HepG2 (cell line): ENCODE data around the gene RMI2. TPM values are rescaled to one million over a fixed set of nuclear protein-coding genes. Genes with fewer than 3 reads are reported as not detected.

Source experiments
- CBFB ChIP-seq: sonication (generic); formaldehyde crosslinking; IDR thresholded peaks from 2 replicates; pipeline ENCODE4 v1.4.0; 2020; ENCODE audit warnings: missing genetic modification reagents
- CBX2 ChIP-seq, 2 experiments: fragments of 200-600 bp in 1 of 2; sonication (generic); formaldehyde crosslinking in 1 of 2; IDR thresholded peaks; 2 replicates each; pipeline versions ENCODE4 v1.7.0 to v1.8.1; 2018 to 2022; ENCODE audit warnings: low read depth in 2 of 2, low read length in 1 of 2, mild to moderate bottlenecking in 1 of 2, missing genetic modification reagents in 1 of 2
- DMAP1 ChIP-seq: IDR thresholded peaks from 2 replicates; pipeline ENCODE4 v1.6.1; 2016
- DNMT1 ChIP-seq: sonication (generic); formaldehyde crosslinking; IDR thresholded peaks from 2 replicates; pipeline ENCODE4 v1.5.1; 2020; ENCODE audit warnings: mild to moderate bottlenecking, missing genetic modification reagents
- GABPB1 ChIP-seq: IDR thresholded peaks from 2 replicates; pipeline ENCODE4 v1.6.1; 2016; ENCODE audit warnings: mild to moderate bottlenecking, missing genetic modification reagents, moderate library complexity, missing compliant biosample characterization
- HNRNPL ChIP-seq: fragments of 200-400 bp; formaldehyde crosslinking; IDR thresholded peaks from 2 replicates; pipeline ENCODE4 v1.6.1; 2017; ENCODE audit warnings: mild to moderate bottlenecking, low read depth, low read length
- JARID2 ChIP-seq: sonication (generic); formaldehyde crosslinking; IDR thresholded peaks from 2 replicates; pipeline ENCODE4 v1.8.1; 2023; ENCODE audit warnings: missing genetic modification reagents, inconsistent platforms; ENCODE audit not compliant: insufficient replicate concordance
- MYC ChIP-seq: sonication (generic); formaldehyde crosslinking; IDR thresholded peaks from 2 replicates; pipeline ENCODE4 v1.9.0; 2021; ENCODE audit warnings: missing genetic modification reagents, borderline replicate concordance
- SAFB2 ChIP-seq: sonication (generic); formaldehyde crosslinking; IDR thresholded peaks from 2 replicates; pipeline ENCODE4 v1.5.1; 2020; ENCODE audit warnings: missing genetic modification reagents, low read depth, mild to moderate bottlenecking, borderline replicate concordance
- SALL2 ChIP-seq: sonication (generic); formaldehyde crosslinking; IDR thresholded peaks from 2 replicates; pipeline ENCODE4 v1.8.1; 2023; ENCODE audit warnings: mild to moderate bottlenecking, missing genetic modification reagents, inconsistent platforms
- SNRNP70 ChIP-seq: fragments of 200-400 bp; formaldehyde crosslinking; IDR thresholded peaks from 2 replicates; pipeline ENCODE4 v1.6.1; 2017; ENCODE audit warnings: mild to moderate bottlenecking, low read depth, low read length, moderate library complexity
- WIZ ChIP-seq: sonication (generic); formaldehyde crosslinking; IDR thresholded peaks from 2 replicates; pipeline ENCODE4 v1.5.1; 2020; ENCODE audit warnings: mild to moderate bottlenecking, missing genetic modification reagents
- ZBTB7B ChIP-seq: sonication (generic); formaldehyde crosslinking; IDR thresholded peaks from 2 replicates; pipeline ENCODE4 v1.4.0; 2020; ENCODE audit warnings: missing genetic modification reagents
- ZIK1 ChIP-seq: sonication (generic); formaldehyde crosslinking; IDR thresholded peaks from 2 replicates; pipeline ENCODE4 v1.5.0; 2020; ENCODE audit warnings: mild to moderate bottlenecking, low read depth, missing genetic modification reagents, borderline replicate concordance
- ZNF343 ChIP-seq: sonication (generic); formaldehyde crosslinking; IDR thresholded peaks from 2 replicates; pipeline ENCODE4 v1.4.0; 2020; ENCODE audit warnings: mild to moderate bottlenecking, missing genetic modification reagents
- ZNF383 ChIP-seq: sonication (generic); formaldehyde crosslinking; IDR thresholded peaks from 2 replicates; pipeline ENCODE4 v1.4.0; 2020; ENCODE audit warnings: missing genetic modification reagents, mild to moderate bottlenecking, borderline replicate concordance
- ZNF552 ChIP-seq: sonication (generic); formaldehyde crosslinking; IDR thresholded peaks from 2 replicates; pipeline ENCODE4 v1.9.0; 2022; ENCODE audit warnings: missing genetic modification reagents, mild to moderate bottlenecking, borderline replicate concordance
- ZNF674 ChIP-seq: sonication (generic); formaldehyde crosslinking; IDR thresholded peaks from 2 replicates; pipeline ENCODE4 v1.5.0; 2020; ENCODE audit warnings: low read depth, mild to moderate bottlenecking, missing genetic modification reagents
- ZNF782 ChIP-seq: sonication (generic); formaldehyde crosslinking; IDR thresholded peaks from 2 replicates; pipeline ENCODE4 v1.4.0; 2020; ENCODE audit warnings: missing genetic modification reagents, mild to moderate bottlenecking, borderline replicate concordance
- ZNF788 ChIP-seq: sonication (generic); formaldehyde crosslinking; IDR thresholded peaks from 2 replicates; pipeline ENCODE4 v1.5.0; 2020; ENCODE audit warnings: mild to moderate bottlenecking, missing genetic modification reagents, borderline replicate concordance
- ZNF83 ChIP-seq: sonication (generic); formaldehyde crosslinking; IDR thresholded peaks from 2 replicates; pipeline ENCODE4 v1.4.0; 2020; ENCODE audit warnings: missing genetic modification reagents, mild to moderate bottlenecking, borderline replicate concordance
- polyA plus RNA-seq, 8 experiments: library from polyadenylated mRNA; depleted of rRNA in 3 of 8; stranded (reverse) in 7 of 8; unstranded in 1 of 8; fragments of >200 nt; fragmentation: Illumina TruSeq in 4 of 8; extraction: Trizol in 4 of 8; gene quantifications; 2 replicates each; pipeline versions ENCODE4 v1.2.1 to v1.2.3, GENCODE V29; 2011 to 2016; ENCODE audit warnings: low read depth in 4 of 8, missing spikeins in 1 of 8, mixed read lengths in 1 of 8; ENCODE audit not compliant: insufficient read depth in 1 of 8
- total RNA-seq, 5 experiments: library from RNA; depleted of rRNA; stranded (reverse); fragments of >200 nt; fragmentation: Illumina TruSeq; extraction: Trizol; gene quantifications; 2 replicates each; pipeline ENCODE4 v1.2.3, GENCODE V29; 2016; ENCODE audit warnings: low read depth in 1 of 5
- TF ChIP-seq, protein P1 (sequence below): sonication (generic); formaldehyde crosslinking; IDR thresholded peaks from 2 replicates; pipeline ENCODE4 v1.8.0; 2022; ENCODE audit warnings: missing genetic modification reagents, mild to moderate bottlenecking, moderate library complexity, borderline replicate concordance
- TF ChIP-seq, protein P2 (sequence below): sonication (generic); formaldehyde crosslinking; IDR thresholded peaks from 2 replicates; pipeline ENCODE4; 2020; ENCODE audit warnings: missing genetic modification reagents, mild to moderate bottlenecking, borderline replicate concordance

The RMI2 gene
- total and polyA plus RNA-seq, 2 of the 13 experiments (the other 11 are each of a cell fraction or from before 2014, with no cell fraction given) = 24.5 to 55.7 TPM

DNA sequence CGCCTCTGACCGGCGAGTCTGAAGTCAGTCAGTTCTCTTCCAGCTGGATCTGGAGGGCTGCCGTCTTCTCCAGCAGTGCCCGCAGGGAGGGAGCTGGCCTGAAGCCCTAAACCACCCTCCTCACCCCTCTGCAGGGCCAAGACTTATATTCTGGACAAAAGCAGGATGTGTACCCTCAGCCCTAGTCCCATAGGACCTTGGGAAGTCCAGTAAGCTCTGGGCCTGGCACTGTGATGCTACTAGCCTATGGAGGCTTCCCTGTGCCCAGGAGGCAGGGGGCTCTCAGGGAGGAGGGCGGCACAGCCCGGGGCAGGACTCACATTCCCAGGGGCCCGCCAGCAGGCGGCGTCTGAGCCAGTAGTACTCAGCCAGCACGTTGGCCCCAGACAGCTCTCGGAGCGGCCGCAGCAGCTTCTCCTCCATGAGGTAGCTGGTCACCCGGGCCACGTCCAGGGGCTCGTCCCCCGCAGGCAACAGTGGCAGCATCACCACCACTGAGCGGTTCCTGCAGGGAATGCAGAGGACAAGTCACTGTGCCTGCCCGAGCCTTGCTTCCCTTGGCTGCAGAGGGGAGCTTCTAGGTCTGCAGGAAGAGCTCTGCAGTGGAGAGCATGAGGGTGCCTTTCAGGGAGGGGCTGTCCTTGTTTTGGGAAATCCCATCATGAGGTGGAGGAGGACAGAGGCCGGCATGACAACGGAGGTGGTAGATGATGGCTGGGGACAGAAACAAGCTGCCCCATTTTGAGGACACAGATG, 41.7 kb downstream of the RMI2 start (continued):
- TF ChIP-seq ZNF383 (CRISPR knock-in tag) (0 out of 2 replicates have a peak, but pooled peaks have one; percentile 31), ZIK1 (CRISPR knock-in tag) (no peak), ZNF782 (peak; percentile 85; the same call in 1 of the 2 replicates), SAFB2 (CRISPR knock-in tag) (no peak), WIZ (CRISPR knock-in tag) (peak; percentile 83; the same call in 1 of the 2 replicates), DNMT1 (CRISPR knock-in tag) (peak; percentile 82; the same call in 1 of the 2 replicates), MYC (CRISPR knock-in tag) (peak; percentile 72; the same call in 1 of the 2 replicates), HNRNPL (peak; percentile 96), DMAP1 (CRISPR knock-in tag) (no peak), CBX2 (IDR thresholded peaks at IDR 0.05; ENCODE audit: low read depth, low read length) (no peak), CBX2 (CRISPR knock-in tag; IDR thresholded peaks at IDR 0.05; ENCODE audit: low read depth) (0 out of 2 replicates have a peak, but pooled peaks have one; percentile 20), SNRNP70 (no peak), ZNF83 (peak; percentile 39; the same call in 1 of the 2 replicates), SALL2 (CRISPR knock-in tag) (no peak), JARID2 (CRISPR knock-in tag) (peak; percentile 44), ZNF343 (CRISPR knock-in tag) (0 out of 2 replicates have a peak, but pooled peaks have one; percentile 65), ZNF788 (CRISPR knock-in tag) (peak; percentile 62; the same call in 1 of the 2 replicates), CBFB (CRISPR knock-in tag) (peak; percentile 19; the same call in 1 of the 2 replicates), ZNF552 (no peak), GABPB1 (peak; percentile 39; the same call in 1 of the 2 replicates), ZNF674 (CRISPR knock-in tag) (no peak), ZBTB7B (CRISPR knock-in tag) (peak; percentile 77; the same call in 1 of the 2 replicates)
- TF ChIP-seq, protein P1, sequence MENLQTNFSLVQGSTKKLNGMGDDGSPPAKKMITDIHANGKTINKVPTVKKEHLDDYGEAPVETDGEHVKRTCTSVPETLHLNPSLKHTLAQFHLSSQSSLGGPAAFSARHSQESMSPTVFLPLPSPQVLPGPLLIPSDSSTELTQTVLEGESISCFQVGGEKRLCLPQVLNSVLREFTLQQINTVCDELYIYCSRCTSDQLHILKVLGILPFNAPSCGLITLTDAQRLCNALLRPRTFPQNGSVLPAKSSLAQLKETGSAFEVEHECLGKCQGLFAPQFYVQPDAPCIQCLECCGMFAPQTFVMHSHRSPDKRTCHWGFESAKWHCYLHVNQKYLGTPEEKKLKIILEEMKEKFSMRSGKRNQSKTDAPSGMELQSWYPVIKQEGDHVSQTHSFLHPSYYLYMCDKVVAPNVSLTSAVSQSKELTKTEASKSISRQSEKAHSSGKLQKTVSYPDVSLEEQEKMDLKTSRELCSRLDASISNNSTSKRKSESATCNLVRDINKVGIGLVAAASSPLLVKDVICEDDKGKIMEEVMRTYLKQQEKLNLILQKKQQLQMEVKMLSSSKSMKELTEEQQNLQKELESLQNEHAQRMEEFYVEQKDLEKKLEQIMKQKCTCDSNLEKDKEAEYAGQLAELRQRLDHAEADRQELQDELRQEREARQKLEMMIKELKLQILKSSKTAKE = peak; percentile 49; the same call in 1 of the 2 replicates
- TF ChIP-seq, protein P2, sequence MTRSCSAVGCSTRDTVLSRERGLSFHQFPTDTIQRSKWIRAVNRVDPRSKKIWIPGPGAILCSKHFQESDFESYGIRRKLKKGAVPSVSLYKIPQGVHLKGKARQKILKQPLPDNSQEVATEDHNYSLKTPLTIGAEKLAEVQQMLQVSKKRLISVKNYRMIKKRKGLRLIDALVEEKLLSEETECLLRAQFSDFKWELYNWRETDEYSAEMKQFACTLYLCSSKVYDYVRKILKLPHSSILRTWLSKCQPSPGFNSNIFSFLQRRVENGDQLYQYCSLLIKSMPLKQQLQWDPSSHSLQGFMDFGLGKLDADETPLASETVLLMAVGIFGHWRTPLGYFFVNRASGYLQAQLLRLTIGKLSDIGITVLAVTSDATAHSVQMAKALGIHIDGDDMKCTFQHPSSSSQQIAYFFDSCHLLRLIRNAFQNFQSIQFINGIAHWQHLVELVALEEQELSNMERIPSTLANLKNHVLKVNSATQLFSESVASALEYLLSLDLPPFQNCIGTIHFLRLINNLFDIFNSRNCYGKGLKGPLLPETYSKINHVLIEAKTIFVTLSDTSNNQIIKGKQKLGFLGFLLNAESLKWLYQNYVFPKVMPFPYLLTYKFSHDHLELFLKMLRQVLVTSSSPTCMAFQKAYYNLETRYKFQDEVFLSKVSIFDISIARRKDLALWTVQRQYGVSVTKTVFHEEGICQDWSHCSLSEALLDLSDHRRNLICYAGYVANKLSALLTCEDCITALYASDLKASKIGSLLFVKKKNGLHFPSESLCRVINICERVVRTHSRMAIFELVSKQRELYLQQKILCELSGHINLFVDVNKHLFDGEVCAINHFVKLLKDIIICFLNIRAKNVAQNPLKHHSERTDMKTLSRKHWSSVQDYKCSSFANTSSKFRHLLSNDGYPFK (CRISPR knock-in tag) = peak; percentile 52; the same call in 1 of the 2 replicates
